COLO829 (cell line): ENCODE measurements around the gene TTC39C.

ENCODE experiments used
- DNase-seq: peaks from one replicate; pipeline ENCODE4 v3.0.0; 2012; ENCODE audit warnings: low spot score

TTC39C gene

DNA sequence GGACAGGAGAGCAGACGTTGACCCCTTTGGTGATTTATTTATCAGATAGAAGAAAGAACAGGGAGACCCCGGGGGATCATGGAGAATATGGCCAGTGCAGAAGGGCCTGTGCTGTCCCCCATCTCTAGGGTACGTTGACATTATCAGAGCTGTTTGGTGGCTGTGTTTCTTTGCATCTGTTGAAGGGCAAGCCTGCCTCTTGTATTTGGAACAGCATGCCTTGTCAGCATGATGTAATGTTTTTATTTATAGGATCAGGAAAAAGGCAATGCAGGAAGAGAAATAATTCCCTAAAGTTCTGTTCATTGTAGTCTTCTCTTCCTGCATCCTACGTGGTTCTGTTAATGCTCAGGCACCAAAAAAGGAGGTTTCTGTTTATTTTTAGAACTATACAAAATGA lies 74.5 kb downstream of the TTC39C start:
- no peak for DNase-seq

DNA sequence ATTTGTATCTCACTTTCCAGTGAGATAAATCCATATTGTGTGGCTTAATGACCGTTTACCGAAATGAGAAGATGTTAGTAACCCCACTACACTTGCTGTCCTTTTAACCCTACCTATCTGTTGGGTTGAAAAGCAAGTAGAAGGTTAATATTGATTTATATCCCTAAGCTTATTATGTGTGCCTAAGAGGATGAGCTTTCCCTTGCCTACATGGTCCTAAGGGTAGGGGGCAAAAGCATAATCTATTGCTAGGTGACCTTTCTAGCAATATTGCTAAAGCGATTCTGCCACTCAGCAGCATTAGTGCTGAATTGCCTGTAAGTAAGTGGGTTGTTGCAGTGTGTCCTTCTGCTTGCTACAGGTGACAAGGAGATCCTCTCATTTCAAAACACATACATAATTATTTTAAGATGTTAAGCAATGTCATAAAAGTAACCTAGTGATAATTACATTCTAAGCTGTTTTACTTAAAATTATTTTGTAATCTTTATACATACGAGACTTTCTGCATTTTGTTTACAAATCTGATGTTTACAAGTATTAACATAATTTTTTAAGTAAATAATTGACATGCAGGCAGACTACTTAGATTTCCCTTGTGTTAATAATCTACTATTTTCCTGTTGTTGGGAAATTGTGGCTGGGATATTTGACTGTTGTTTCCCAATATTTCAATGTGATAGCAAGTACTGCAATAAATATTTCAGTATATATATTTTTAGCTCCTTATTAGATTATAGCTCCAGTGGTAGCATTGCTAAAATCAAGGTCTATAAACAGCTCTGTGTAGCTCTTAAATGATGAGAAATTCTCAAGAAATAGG lies 75.2 kb downstream of the TTC39C start:
- no peak for DNase-seq

DNA sequence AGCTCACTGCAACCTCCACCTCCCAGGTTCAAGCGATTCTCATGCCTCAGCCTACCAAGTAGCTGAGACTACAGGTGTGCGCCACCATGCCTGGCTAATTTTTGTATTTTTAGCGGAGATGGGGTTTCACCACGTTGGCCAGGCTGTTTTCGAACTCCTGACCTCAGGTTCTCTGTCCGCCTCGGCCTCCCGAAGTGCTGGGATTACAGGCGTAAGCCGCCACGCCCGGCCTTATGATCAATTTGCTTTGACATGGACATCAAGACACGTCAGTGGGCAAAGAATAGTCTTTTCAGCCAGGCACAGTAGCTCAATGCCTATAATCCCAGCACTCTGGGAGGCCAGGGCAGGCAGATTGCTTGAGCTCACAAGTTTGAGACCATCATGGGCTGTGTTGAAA lies 76.3 kb downstream of the TTC39C start:
- DNase-seq = no peak

DNA sequence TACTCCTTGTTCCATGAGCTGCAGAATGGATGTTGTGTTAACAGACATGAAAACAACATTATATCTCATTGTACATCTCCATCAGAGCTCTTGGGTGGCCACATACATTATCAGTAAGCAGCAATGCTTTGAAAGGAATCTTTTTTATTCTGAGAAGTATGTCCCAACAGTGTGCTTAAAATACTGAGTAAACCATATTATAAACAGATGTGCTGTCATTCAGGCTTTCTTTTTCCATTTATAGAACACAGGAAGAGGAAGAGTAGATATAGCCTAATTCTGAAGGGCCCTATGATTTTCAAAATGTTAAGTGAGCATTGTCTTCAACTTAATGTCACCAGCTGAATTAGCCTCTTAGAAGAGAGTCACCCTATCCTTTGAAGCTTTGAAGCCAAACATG lies 80.0 kb downstream of the TTC39C start:
- DNase-seq = no peak

DNA sequence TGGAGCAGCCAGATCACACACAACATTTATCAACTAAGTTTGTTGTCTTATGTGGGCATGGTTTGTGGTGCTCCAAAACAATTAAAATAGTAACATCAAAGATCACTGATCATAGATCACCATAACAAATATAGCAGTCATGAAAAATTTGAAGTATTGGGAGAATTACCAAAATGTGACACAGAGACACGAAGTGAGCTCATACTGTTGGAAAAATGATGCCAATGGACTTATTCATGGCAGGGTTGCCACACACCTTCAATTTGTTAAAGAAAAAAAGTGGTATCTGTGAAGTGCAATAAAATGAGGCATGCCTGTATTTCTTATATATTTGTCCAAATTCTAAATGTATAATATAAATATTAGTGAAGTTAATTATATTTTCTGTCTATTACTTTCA lies 81.4 kb downstream of the TTC39C start:
- DNase-seq = no peak

DNA sequence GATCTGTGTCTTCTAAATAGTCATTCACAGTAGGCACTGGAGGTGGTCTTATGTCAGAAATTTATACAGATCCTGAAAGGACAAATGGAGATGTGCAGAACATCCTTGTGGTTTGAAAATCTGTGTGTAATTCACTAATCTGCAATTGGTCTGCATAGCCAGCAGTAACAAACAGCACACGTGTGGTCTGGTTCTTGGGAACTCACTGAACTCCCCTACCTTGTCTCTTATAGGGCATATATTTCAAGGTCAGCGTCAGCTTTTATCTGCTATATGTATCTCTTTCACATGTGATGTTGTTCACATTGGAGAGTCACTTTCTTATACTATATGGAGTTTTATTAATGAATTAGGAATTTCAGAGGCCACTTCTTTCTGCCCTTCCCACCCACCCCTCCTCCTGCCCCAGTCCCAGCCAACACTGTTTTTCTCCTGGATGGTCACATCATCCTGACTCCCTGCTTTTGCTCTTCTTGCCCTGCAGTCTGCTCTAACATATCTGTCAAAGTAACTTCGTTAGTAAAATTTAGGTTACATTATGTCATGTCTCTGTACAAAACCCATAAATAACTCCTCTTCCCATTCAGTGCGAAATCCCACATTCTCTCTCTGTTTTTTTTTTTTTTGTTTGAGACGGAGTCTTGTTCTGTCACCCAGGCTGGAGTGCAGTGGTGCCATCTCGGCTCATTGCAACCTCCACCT lies 88.9 kb downstream of the TTC39C start:
- DNase-seq = no peak

DNA sequence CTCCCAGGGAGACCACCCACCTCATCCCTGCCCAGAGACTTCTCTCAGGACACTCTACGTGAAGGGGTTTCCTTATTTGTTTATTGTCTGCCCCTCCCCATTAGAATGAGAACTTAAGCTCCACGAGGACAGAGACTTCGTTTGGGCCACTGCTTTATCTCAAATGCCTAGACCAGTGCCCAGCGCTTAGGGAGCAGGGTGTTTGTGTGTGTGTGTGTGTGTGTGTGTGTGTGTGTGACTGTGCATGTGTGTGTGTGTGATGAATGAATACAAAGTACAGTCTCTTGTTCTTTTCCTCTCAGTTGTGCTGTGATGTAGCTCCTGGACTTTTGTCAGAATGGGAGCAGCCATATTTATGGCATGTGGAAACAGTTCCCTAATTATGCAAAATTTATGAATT lies 89.9 kb downstream of the TTC39C start:
- DNase-seq = no peak

DNA sequence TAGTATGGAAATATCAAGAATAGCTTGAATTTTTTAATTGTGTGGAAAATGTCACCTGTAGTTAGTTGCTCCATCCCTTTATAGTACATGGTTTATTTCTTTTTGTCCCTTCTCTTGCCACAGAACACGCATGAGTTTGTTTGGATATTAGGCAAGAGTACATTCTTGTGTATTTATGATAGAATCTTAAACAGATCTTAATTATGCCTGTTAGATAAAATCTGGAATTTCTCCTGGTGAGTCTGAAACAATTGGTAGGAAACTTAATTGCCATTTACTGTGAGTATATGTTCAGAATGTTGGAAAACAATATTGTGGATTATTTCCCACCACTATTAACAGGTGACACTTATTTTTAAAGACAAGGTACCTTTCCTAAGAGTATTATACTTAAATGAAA lies 94.1 kb downstream of the TTC39C start:
- DNase-seq = no peak

DNA sequence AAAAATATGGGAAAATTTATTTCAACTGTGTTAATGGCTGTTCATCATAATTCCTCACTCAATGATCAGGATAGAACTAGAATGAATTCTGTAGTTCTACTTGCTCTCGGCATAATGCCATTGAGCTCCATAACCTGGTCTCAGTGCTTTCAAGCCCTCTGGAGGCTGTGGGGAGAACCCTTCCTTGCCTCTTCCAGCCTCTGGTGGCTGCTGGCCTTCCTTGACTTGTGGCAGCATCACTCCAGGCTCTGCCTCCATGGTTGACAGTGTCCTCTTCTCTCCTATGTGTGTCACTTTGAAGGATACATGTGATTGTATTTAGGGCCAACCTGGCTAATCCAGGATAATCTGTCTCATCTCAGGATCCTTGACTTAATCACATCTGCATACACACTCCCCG lies 97.4 kb downstream of the TTC39C start:
- no peak for DNase-seq

DNA sequence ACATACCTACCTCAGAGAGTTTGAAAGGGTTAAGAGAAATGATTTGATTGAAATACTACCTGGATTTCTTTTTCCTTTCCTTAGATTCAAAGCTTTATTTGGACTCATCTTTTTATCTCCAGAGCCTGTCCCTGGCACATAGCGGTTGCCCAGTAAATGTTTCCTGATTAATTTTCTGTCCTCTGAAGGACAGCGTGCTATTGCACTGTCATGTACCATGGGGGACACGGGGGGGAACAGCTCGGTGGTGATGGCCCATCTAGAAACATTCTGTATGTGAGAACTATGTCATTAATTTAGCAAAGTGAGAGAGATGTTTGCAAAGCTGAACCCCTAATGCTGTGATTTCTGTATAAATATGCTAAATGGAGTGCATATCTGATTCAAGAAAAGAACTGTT lies 97.9 kb downstream of the TTC39C start:
- no peak for DNase-seq

DNA sequence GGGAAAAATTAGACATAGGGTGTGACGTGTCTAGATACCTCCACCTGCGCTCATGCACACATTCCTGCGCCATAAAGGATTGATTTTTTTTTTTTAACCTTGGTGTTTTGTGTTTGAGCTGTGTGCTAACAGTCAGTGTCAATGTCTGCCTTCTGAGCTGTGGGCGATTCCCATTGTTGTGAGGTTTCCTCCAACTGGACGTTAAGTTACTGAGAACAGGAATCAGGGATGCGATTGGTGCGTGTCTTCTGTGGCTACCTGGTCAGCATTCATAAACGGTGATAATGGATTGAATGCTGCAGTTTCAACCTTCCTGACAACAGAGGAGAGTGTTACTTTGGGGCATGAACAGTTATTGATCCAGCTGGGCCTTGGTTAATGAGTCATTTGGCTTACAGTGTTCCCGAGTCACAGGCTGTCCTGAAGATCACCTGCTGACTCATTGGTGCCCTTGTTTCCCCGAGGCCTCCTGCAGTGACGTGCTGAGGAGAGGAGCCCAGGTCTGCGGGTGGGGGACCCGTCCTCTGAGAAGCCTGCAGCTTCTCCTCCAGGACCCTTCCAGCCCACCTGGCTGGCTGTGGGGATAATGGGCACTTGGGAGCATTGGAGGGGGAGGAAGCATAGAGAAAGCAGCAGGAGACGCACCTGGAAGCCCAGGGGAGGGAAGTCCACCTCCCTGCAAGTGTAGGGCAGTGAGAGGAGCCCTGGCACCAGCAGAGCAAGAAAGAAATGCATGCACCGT lies 98.5 kb downstream of the TTC39C start:
- DNase-seq = no peak

DNA sequence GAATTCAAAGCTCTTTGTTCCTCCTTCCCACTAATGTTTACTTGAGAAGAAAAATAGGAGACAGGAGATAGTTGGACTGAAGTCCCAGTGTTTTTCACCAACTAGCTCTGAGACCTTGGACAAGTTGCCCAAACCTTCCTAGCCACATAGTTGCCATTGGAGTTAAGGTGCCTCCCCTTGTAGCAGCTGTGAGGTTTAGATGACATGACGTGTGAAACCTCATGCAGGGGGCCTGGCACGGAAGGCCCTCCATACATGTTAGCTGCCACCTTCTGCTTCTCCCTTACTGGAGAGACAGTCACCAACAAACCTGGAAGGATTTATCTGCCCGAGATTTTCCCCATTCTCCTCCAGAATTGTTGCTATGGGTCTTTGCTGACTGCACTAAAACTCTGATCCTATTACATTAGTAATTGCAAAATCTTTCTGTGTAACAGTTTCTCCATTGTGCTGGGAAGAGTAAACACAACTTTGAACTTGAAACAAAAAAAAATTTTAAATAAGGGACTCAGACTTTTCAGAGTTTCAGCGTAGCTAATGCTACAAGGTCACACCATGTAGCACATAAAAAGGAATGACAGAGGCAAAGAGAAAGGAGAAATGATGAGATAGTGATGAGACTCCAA lies 100.5 kb downstream of the TTC39C start:
- no peak for DNase-seq

DNA sequence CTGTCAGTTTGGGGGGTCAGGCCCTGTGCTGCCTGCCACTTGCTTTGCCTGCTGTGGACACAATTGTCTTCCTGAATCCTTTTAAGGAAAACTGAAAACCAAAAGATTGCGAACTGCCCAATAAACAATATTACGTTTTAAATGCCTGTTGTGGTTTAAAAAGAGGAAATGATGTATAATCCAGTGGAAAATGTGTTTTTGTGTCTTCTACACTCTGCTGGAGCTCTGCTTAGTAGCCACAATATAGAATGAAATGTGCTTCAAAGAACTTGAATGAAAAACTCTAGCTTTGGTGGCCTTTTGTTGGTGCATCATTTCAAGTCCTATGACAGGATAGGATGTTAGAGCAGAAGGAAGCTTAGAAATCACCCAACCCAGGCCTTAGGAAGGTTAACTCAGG lies 101.1 kb downstream of the TTC39C start:
- DNase-seq = no peak

DNA sequence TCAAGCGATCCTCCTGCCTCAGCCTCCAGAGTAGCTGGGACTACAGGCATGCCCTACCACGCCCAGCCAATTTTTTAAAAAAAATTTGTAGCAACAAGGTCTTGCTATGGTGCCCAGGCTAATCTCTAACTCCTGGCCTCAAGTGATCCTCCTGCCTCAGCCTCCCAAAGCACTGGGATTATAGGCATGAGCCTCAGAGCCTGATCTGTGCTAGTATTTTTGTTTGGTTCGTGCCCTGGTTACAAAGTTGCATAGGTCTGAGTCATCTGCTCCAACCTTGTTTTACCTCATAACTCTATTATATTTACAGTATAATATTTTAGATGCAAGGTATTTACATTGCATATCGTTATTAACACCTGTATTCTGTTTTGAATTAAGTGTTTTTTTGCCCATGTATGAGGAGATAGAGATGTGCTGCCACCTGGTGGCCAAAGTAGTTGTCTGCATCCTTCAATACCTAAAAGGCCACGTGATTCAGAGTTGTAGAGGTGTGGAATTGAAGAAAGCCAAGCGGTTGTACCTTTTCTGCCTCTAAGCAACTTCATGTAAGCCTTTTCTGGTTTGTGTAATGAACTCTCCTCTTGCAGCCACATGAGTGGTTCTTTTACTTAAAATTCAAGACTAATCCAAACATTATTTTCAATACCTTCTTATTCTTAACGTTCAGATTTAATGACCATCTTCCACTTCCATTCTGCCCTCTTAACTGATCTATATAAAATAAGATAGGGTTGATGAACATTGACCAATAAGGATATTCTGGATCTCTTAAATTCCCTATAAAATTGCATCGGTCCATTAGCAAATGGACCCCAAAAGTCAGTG lies 104.4 kb downstream of the TTC39C start:
- DNase-seq = peak; percentile 58

DNA sequence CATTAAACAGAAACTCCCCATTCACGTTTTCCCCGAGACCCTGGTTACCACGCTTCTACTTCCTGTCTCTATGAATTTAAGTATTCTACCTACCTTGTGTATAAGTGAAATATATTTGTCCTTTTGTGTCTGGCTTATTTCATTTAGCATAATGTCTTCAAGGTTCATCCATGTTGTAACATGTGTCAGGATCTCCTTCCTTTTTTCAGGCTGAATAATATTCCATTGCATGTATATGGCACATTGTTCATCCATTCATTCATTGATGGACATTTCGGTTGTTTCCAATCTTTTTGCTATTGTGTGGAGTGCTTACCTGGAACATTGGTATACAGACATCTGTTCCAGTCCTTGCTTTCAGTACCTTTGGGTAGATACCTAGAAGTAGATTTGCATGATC lies 106.1 kb downstream of the TTC39C start:
- no peak for DNase-seq

DNA sequence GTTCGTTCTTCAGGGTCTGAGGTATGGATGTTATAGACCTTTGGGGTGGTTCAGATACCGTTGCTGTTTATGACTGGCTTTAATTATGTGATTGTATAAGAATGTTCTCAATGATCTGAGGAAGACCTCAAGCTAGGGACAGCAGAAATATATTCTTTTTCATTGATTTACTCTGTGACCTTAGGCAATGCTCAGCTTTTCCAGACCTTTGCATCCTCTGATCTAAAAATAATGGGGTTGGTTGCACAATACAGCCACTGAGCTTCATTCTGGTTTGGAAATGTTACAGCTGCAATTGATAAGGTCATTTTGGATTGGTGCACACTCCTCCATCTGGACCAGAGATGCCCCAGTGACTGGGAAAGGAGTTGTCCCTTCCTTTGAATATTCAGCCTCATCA lies 107.1 kb downstream of the TTC39C start:
- DNase-seq = no peak

DNA sequence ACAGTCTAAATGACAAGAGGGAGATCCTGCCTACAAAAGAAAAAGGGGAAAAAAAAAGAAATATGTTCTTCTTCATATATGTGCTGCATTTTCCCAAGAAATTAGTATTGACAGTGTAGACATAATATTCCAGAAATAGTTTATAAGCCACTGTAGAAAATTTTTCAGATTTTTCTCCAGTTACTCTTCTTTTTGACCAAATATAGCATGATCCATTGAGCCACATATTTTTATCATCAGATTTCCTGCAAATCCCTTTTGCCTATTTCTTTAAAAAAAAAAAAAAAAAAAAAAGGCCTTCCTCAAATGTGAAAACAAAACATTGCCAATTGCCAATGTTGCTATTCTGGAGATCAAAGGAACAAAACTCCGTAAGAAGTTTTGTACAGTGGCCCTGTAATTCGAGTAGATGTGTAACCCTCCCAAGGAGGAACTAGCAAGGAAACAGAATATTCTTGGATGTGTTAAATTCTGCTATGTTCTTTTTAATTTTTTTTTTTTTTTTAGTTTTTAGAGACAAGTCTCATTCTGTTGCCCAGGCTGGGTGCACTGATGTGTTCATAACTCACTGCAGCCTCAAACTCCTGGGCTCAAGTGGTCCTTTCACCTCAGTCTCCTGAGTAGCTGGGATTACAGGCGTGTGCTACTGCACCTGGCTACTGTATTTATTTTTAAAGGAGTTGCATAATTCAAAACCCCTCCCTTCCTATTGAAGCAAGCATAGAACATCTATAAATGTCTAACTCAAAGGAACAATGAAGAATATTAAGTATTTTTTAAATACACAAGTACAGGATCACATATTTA lies 111.8 kb downstream of the TTC39C start:
- DNase-seq = no peak

DNA sequence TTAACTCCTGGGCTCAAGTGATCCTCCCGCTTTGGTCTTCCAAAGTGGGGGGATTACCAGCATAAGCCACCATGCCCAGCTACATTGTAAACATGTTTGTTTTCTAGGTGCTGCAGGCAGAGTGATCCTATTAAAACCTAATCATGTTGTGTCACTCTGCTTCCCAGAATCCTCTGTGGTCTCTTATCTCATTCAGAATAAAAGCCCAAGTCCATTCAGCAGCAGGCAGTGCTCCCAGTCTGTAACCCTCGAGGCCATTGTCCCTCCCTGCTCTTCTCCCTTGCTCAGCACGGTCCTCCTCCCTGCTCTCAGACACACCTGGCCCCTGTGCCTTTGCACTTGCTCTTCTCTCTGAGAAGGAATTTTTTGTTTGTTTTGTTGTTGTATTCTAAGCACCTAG lies 113.2 kb downstream of the TTC39C start:
- DNase-seq = no peak

DNA sequence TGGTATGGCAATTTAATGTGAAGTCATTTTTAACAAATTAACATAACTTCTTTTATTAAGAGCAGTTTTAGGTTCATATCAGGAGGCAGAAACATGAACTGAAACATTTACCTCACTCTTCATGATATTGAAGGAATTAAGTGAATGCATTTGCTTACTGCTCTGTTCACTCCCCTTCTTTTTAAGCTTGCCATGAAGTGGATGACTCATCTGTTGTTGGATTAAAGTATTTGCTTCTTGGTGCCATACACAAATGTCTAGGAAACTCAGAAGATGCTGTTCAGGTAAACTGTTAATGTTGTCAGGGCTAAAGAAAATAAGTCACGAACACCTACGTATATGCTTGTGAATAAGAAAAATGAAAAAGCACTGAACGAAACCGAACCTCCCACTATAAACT lies 114.1 kb downstream of the TTC39C start:
- no peak for DNase-seq

DNA sequence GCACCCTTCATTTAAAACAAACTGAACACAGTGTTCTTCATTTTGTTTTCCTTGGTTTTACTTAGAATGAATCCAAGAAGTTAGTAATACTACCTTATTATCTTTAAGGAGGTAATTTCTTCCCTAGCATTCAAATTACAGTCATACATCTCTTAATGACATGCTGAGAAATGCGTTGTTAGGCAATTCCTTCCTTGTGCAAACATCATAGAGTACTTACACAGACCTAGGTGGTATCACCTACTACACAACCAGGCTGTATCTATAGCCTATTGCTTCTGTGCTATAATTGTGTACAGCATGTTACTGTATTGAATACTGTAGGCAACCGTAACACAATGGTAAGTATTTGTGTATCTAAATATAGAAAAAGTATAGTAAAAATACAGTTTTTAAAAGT lies 115.9 kb downstream of the TTC39C start:
- no peak for DNase-seq

DNA sequence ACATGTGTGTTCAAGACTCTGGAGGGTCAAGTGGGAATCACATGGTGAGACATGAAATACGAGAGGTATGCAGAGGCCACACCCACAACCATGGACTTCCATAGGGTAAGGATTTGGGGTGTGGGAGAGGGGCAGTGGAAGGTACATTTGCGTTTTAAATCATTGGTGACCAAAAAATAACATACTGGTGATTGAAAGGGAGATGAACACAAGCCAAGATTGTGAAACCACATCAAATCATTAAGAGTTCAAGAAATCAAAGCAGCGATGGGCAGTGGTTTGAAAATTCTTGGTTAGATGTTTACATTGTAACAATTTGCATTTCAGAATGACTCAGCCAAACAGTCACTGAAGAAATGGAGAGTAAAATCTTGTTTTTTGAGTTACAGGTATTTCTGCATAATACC lies 122.4 kb downstream of the TTC39C start:
- DNase-seq = no peak
